SH-SY5Y (cell line): ENCODE data around the gene SIGLEC7.

ENCODE experiments used
- GATA2 ChIP-seq: IDR thresholded peaks from 2 replicates; pipeline ENCODE4 v1.6.1; 2011; ENCODE audit warnings: mild to moderate bottlenecking, low read depth, low read length
- GATA3 ChIP-seq: IDR thresholded peaks from 2 replicates; pipeline ENCODE4 v1.6.1; 2011; ENCODE audit warnings: low read depth, mild to moderate bottlenecking, low read length, moderate library complexity

DNA sequence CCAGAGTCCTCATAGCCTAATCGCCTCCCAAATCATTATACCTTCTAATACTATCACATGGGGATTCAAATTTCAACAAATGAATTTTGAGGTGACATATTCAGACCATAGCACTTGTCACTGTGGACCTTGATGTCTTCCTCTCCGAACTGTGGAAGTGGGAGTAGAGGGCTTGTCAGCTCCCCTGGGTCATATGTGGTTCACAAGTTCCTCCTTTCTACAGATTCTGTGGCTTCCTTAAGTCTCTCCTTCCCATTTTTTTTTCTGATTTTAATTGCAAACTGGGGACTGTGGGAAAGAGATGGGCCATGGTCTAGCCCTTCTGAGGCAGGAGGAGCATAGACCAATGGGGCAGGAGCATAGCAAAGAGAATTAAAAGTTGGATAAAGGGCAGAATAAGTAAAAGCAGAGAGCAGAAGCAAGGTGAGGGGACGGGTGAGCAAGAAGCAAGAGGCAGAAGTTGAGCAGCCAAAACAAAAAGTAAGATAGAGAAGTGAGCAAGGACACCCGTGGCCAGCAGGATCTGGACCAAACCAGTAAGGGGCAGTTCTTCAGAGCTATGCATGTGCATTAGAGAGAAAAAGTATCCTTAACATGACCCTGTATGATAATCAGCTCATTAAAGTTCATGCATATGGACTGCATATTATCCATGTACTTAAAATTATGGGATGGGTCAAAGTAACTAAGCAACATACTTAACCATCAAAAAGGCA, 2.6 kb upstream of the SIGLEC7 start:
- TF ChIP-seq GATA2 (no peak), GATA3 (no peak)
